A549 (cell line): ENCODE results near the gene PPM1G.

Source experiments
- BCL3 ChIP-seq: fragments of >200 bp; sonication (Bioruptor Twin); formaldehyde crosslinking; IDR thresholded peaks from 3 replicates; pipeline ENCODE4 v1.6.1; 2016
- CTCF ChIP-seq: fragments of >200 bp; sonication (Bioruptor Twin); formaldehyde crosslinking; IDR thresholded peaks from 3 replicates; pipeline ENCODE4 v1.5.1; 2016
- EP300 ChIP-seq, 2 experiments: fragments of >200 bp; sonication (Bioruptor Twin); formaldehyde crosslinking; IDR thresholded peaks; 2 replicates in 1 of 2; 3 replicates in 1 of 2; pipeline ENCODE4 v1.6.1; 2016 to 2017
- MYC ChIP-seq: IDR thresholded peaks from 2 replicates; pipeline ENCODE4 v1.6.1; 2012; ENCODE audit warnings: mild to moderate bottlenecking, inconsistent platforms, low read length, improper control_type of control experiment, borderline replicate concordance
- PHF8 ChIP-seq: fragments of 200-600 bp; sonication (generic); IDR thresholded peaks from 2 replicates; pipeline ENCODE4 v1.6.1; 2016; ENCODE audit warnings: low read depth, mild to moderate bottlenecking, antibody characterized with exemption, moderate library complexity, borderline replicate concordance

GRCh38 chr2:27381577-27382181 is 27.7 kb downstream of the PPM1G start:
- TF ChIP-seq MYC = no peak
- no peak for TF ChIP-seq BCL3
- no peak for TF ChIP-seq EP300 (IDR thresholded peaks at IDR 0.05)
- TF ChIP-seq PHF8 = no peak
- no peak for TF ChIP-seq CTCF
